Thyroid gland (tissue), 4 donors: ENCODE results near the gene EGLN3. TPM values are rescaled to one million over a fixed set of nuclear protein-coding genes. Genes with fewer than 3 reads are reported as not detected.
"Not testable (repeated sequence)": the region's sequence is repeated elsewhere in the genome, so short reads cannot be mapped to it uniquely, and the experiment has no call there.

Experiments
- DNase-seq, 2 donors: peaks; one replicate each; pipeline ENCODE4 v3.0.0-alpha.2; 2019
- H3K27ac ChIP-seq, 3 donors: fragments of 200-600 bp; sonication (generic); 1 replicate in 2 of 3; 2 replicates in 1 of 3; pipeline ENCODE4 v1.5.1; 2016 to 2019; ENCODE audit warnings: mild to moderate bottlenecking in 1 of 3, moderate library complexity in 1 of 3
- H3K27me3 ChIP-seq: fragments of 200-600 bp; sonication (generic); one replicate; pipeline ENCODE4 v1.5.1; 2019
- H3K36me3 ChIP-seq, 2 donors: fragments of 200-600 bp; sonication (generic); one replicate each; pipeline ENCODE4 v1.5.1; 2016 to 2019
- H3K4me1 ChIP-seq, 2 donors: fragments of 200-600 bp; sonication (generic); one replicate each; pipeline ENCODE4 v1.5.1; 2017 to 2019
- H3K4me3 ChIP-seq, 3 donors: fragments of 200-600 bp; sonication (generic); replicated peaks in 1 of 3; 1 replicate in 2 of 3; 2 replicates in 1 of 3; pipeline ENCODE4 v1.5.1; 2016; ENCODE audit warnings: mild to moderate bottlenecking in 1 of 3
- H3K9me3 ChIP-seq: fragments of 200-600 bp; sonication (generic); one replicate; pipeline ENCODE4 v1.5.1; 2017
- POLR2A ChIP-seq, 2 donors: fragments of 450-650 bp; IDR thresholded peaks; one replicate each; pipeline ENCODE4 v1.6.1; 2017; ENCODE audit warnings: antibody characterized with exemption in 2 of 2, mild to moderate bottlenecking in 2 of 2, moderate library complexity in 1 of 2
- WGBS, 2 donors: methylation state at CpG; one replicate each; pipeline ENCODE4 v1.1.5; 2017; 5-methylcytosine and 5-hydroxymethylcytosine counted together
- intact Hi-C: fragments of 100-400 bp; cut with DNase I; formaldehyde crosslinking; loops from one replicate; pipeline ENCODE4 v1.15.1; 2023
- total RNA-seq, 4 donors: library from RNA; depleted of rRNA; stranded (reverse); fragments of >200 nt; gene quantifications; one replicate each; pipeline ENCODE4 v1.2.3, GENCODE V29; 2016
- TF ChIP-seq, protein P1 (sequence below), 6 experiments: fragments of 200-600 bp in 3 of 6; fragments of 450-650 bp in 3 of 6; sonication (generic) in 3 of 6; IDR thresholded peaks; one replicate each; pipeline ENCODE4 v1.5.1; 2016 to 2019; ENCODE audit warnings: antibody characterized with exemption in 6 of 6, mild to moderate bottlenecking in 2 of 6, inconsistent platforms in 1 of 6, moderate library complexity in 1 of 6

EGLN3 gene
- total RNA-seq, 4 donors from 2014 or later, result 8.8 to 11.5 (median 10.2) TPM

DNA sequence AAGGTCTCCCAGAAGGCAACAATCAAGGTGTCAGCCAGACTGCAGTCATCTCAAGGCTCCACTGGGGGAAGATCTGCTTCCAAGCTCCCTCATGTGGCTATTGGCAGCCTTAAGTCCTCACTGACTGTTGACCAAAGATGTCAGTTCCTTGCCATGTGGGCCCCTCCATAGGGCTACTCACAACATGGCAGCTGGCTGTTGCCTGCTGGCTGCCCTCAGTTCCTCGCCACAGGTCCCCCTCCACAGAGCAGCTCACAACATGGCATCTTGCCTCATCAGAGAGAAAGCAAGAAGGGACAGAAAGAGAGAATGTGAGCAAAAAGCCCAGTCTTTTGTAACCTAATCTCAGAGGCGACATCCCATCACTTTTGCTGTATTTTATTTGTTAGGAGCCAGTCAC is 34.4 kb upstream of the EGLN3 start:
- no peak overlapping the region for H3K27ac ChIP-seq
- H3K27me3 ChIP-seq, result no peaks in the 10 kb centered on the region
- H3K4me1 ChIP-seq, result no peaks in the 10 kb centered on the region
- no peaks in the 10 kb centered on the region for H3K9me3 ChIP-seq
- intact Hi-C loops, result no loop called here
- no peak overlapping the region for H3K4me3 ChIP-seq
- 98 to 100% methylated on average over 2 of the region's 2 CpGs for WGBS, 2 donors
- H3K36me3 ChIP-seq, result no peaks in the 10 kb centered on the region
- no peak for DNase-seq
- TF ChIP-seq POLR2A (IDR thresholded peaks at IDR 0.05), result no peak
- TF ChIP-seq, protein P1, sequence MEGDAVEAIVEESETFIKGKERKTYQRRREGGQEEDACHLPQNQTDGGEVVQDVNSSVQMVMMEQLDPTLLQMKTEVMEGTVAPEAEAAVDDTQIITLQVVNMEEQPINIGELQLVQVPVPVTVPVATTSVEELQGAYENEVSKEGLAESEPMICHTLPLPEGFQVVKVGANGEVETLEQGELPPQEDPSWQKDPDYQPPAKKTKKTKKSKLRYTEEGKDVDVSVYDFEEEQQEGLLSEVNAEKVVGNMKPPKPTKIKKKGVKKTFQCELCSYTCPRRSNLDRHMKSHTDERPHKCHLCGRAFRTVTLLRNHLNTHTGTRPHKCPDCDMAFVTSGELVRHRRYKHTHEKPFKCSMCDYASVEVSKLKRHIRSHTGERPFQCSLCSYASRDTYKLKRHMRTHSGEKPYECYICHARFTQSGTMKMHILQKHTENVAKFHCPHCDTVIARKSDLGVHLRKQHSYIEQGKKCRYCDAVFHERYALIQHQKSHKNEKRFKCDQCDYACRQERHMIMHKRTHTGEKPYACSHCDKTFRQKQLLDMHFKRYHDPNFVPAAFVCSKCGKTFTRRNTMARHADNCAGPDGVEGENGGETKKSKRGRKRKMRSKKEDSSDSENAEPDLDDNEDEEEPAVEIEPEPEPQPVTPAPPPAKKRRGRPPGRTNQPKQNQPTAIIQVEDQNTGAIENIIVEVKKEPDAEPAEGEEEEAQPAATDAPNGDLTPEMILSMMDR (IDR thresholded peaks at IDR 0.05), result no peak

DNA sequence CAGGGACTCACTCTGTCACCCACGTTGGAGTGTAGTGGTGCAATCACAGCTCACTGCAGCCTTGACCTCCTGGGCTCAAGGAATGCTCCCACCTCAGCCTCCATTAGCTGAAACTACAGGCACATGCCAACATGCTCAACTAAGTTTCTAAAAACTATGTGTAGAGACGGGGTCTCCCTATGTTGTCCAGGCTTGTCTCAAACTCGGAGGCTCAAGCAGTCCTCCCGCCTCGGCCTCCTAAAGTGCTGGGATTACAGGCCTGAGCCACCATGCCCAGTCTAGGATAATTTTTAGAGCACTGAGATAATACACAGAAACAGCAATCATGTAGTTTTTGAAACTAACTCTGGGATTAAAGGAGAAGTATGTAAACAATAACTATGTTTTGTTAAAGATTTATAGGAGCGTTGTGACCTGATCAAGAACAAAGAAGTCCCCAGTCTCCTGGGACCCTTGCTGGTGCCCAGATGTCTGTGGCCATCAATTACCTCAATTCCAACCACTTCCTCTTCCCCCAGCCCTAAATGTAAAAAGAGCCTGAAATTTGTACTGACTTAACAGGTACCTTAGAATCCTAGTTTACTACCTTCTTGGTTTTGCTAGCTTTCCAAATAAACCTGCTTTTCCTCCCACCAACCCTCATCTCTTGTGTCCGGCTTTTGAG is 28.9 kb upstream of the EGLN3 start:
- Histone ChIP-seq H3K4me3 (no peak overlapping the region), H3K4me1 (no peaks in the 10 kb centered on the region), H3K9me3 (no peaks in the 10 kb centered on the region), H3K36me3 (no peaks in the 10 kb centered on the region), H3K27ac (no peak overlapping the region), H3K27me3 (no peaks in the 10 kb centered on the region)
- intact Hi-C loops, result no loop called here
- no peak for DNase-seq
- WGBS, 2 donors, result 64 to 87% methylated on average over 7 of the region's 7 CpGs
- TF ChIP-seq POLR2A (IDR thresholded peaks at IDR 0.05), result no peak
- TF ChIP-seq, protein P1 (IDR thresholded peaks at IDR 0.05), result no peak

DNA sequence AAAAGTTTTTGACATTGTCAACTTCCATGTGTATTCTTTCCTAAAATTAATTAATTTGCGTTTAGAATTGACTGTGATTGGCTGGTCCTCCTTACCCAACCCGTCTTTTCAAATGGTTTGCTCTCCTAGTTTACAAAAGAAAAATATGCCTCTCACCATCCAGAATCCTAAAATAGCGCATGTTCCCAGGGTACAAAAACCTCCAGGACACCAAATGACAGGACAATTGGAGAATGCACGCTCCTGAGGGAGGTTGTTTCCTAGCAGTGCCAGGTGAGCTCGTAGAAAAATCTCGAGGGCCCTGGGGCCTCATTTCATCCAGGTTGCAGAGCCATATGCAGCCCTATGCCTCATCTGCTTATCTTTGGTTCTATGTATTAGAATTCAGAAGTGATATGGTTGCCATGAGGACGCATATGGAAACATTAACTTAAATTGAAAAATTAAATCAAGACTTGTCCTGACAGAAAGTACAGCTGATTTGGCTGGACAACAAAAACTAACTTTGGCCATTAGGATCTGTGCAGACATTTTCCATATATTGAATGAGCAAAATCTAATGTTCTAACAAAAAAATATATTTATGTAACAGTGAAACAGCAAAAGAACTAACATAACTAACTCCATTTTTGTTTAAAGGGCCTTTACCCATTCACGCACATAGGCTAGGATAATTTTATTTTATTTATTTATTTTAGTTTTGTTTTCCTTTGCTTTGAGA is 28.2 kb upstream of the EGLN3 start:
- DNase-seq, result no peak
- H3K36me3 ChIP-seq, result no peaks in the 10 kb centered on the region
- H3K27me3 ChIP-seq, result no peaks in the 10 kb centered on the region
- intact Hi-C loops, result no loop called here
- WGBS, 2 donors, result 83 to 87% methylated on average over 8 of the region's 8 CpGs
- no peak overlapping the region for H3K4me3 ChIP-seq
- H3K27ac ChIP-seq, result no peak overlapping the region
- H3K9me3 ChIP-seq, result no peaks in the 10 kb centered on the region
- TF ChIP-seq, protein P1 (IDR thresholded peaks at IDR 0.05), result no peak
- no peak for TF ChIP-seq POLR2A (IDR thresholded peaks at IDR 0.05)
- no peaks in the 10 kb centered on the region for H3K4me1 ChIP-seq

DNA sequence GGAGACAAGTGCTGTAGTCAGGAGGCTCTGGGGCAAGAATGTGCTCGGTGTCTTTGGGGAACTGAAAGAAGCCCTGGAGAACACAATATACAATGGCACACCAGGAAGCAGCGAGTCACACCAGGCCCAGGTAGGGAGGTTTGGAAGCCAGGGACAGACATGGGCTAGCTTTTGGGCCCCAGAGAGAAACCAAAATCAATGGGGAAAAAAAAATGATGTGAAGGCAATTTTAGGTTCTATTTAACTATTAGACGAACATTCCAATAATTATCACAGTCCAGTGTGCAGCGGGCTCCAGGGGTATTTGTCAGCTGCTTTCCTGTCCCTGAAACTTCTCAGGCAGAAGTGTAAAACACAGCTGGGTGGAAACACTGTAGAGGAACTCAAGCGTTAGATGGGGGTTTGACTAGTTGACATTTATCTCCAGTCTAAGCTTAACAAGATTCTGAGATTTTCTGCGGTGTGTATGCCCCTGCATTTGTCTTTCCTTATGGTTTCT is 21.8 kb upstream of the EGLN3 start:
- TF ChIP-seq, protein P1 (IDR thresholded peaks at IDR 0.05), result no peak
- no peak for TF ChIP-seq POLR2A (IDR thresholded peaks at IDR 0.05)
- Histone ChIP-seq H3K27ac (no peak overlapping the region), H3K9me3 (no peaks in the 10 kb centered on the region), H3K36me3 (no peaks in the 10 kb centered on the region), H3K4me1 (no peaks in the 10 kb centered on the region), H3K27me3 (no peaks in the 10 kb centered on the region), H3K4me3 (no peak overlapping the region)
- no peak for DNase-seq
- 81 to 84% methylated on average over 6 of the region's 6 CpGs for WGBS, 2 donors
- intact Hi-C loops, result no loop called here

DNA sequence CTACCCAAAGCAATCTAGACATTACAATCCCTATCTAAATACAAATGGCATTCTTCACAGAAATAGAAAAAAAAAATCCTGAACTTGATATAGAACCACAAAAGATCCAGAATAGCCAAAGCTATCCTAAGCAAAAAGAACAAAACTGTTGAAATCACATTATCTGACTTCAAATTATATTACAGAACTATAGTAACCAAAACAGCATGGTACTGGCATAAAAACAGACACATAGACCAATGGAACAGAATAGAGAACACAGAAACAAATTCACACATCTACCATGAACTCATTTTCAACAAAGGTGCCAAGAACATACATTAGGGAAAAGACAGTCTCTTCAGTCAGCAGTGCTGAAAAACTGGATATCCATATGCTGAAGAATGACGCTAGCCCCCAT is 19.0 kb upstream of the EGLN3 start:
- H3K27me3 ChIP-seq, intact Hi-C loops, H3K4me1 ChIP-seq, DNase-seq, H3K9me3 ChIP-seq, H3K4me3 ChIP-seq, H3K36me3 ChIP-seq, H3K27ac ChIP-seq: not testable (repeated sequence)
- 93 to 98% methylated on average over 1 of the region's 1 CpG for WGBS, 2 donors
